Fibroblast of the conjunctiva (primary cell): ENCODE measurements around the gene OSGIN1.
"Not testable (repeated sequence)": the region's sequence is repeated elsewhere in the genome, so short reads cannot be mapped to it uniquely, and the experiment has no call there.

Experiments used
- DNase-seq: peaks from one replicate; pipeline ENCODE4 v3.0.0-alpha.2; 2010; ENCODE audit warnings: low read depth

OSGIN1 gene

DNA sequence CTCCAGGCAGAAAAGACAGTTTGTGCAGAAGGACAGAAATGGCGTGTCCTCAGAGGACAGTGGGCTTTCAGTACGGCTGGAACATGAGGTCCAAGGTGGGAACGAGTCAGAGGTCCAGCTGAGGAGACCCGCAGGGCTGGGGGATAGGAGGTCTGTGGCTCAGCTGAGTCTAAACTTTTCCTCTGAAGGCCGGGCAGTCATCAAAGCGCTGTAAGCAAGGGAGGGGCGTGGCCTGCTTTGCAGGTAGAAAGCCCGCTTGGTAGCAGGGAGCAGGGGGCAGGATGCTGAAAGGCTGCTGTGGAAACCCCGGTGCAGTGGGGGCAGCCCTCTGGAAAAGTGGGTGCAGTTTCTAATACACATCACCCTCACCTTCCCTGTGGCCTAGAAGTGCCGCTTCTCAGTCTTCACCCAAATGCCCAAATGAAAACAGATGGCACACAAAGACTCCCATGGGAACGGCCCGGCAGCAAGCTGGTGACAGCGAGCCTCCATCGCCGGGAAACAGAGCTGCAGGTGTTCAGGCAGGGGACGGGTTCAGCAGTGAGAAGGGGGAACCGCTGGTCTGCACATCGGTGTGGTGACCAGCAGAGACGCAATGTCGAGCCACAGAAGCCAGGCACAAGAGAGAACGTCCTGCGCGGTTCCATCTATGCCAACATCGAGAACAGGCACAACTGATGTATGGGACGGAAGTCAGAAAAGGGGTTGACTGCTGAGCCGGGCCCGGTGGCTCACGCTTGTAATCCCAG lies 12.2 kb upstream of the OSGIN1 start:
- no peak for DNase-seq

DNA sequence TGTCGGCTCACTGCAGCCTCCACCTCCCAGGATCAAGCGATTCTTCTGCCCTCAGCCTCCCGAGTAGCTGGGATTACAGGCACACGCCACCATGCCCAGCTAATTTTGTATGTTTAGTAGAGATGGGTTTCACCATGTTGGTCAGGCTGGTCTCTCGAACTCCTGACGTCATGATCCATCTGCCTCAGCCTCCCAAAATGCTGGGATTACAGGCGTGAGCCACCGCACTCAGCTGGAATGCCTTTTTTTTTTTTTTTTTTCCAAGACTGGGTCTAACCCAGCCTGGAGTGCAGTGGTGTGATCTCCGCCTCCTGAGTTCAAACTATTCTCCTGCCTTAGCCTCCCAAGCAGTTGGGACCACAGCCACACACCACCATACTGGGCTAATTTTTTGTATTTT lies 11.5 kb upstream of the OSGIN1 start:
- not testable (repeated sequence) for DNase-seq

DNA sequence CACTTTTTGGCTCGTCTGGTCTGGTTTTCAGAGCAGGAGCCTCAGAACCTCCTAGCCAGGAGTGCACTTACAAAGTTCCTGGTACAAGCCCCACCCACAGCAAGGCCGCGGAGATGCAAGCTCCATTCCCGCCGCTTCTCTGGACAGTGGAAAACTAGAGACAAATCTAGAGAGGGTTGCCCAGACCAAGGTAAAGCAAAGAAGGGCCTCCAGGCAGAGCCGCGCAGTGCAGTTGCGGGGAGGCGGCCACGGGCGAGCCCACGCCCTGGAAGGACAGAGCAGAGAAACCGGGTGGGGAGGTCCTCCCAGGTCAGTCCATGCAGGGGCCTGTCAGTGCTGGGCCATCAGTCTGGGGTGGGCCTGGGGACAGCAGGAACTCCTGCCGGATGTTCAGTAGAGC lies 11.0 kb upstream of the OSGIN1 start:
- no peak for DNase-seq

DNA sequence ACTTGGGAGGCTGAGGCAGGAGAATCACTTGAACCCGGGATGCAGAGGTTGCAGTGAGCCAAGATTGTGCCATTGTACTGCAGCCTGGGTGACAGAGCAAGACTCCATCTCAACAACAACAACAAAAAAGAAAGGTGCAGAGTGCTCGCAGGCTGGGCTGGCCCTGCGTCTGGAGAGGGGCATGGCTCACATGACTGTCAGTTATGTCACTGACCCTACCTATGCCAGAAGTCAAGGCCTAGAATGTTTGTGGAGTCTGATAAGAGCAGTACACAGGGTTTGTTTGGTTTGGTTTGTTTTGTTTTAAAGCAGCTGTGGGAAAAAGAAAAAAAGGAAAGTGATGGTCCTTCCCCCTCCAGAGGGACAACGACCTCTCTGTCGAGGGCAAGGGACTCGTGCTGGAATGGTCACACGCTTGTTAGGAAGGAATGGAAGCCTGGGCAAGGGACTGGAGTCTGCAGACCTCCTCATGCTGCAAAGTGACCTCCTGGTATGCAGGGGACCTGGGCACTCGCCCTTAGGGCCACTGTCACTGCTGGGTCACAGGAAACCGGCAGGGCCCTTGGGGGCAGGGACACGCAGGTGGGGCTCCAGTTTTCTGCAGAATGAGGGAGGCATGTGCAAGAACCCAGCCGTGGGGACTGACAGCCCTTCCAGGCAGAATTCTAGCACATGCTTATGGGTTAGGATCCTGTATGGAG lies 10.1 kb upstream of the OSGIN1 start:
- DNase-seq, result no peak

DNA sequence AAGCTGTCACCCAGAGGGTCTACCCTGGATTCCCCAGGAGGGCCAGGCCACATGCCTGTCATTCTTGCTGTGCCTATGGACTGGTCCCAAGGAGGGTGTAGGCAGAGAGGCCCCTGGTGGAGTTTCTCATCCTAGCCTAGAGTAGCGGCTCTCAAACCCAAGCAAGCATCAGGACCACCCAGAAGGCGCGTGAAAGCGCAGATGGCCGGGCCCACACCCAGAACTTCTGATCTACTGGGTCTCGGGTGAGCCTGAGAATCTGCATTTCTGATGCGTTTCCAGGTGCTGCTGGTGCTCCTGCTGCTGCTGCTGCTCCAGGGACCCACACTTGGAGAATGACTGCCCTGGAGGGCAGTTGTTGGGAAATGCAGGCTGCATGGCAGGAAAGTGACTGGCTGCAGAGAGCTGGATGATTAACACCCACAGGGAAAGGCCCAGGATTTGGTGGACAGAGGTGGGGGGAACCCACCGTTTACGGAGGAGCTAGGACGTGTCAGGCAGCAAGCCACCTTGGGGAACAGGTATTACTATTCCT lies 9.5 kb upstream of the OSGIN1 start:
- no peak for DNase-seq

DNA sequence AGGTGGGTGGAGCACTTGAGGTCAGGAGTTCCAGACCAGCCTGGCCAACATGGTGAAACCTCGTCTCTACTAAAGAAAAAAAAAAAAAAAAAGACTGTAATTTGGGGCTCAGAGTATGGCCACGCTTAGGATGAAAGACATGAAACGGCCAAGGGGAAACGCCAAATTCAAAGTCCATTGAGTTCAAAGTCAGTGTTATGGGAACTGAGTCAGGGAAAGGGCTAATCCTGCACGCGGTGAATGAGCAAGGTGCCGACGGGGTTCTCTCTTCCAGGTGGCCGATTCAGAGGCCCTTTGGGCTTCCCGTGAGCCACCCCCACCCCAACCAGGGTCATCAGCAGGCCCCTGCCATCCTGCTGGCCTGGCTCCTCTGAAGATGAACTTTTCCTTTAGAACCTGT lies 7.5 kb upstream of the OSGIN1 start:
- DNase-seq, result no peak

DNA sequence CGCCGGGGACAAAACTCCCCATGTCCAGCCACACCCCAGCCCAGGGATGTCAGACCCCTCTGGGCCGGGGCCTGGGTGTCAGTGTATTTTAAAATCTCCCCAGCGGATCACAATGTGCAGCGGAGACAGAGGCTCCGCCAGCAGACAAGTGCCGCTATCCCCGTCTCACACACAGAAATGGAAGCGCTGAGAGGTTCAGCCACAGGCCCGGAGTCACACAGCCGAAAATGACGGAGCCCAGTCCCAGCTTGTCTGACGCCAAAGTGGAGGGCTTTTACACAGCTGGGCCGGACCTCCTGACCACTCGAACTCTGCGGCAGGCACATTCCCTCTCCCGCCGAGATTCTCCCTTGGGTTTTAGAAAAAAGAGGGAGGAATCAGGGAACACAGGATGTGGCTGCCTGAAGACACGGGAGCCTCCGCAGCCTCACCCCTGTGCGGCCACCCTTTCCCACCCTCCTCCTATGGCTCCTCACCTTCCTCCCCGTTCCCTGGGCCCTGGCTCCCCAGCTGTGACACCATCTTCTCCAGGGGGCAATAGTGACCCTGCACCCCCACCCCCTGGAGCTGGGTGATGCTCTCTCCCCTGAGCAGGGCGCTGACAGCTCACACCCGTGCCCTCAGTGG lies 6.8 kb upstream of the OSGIN1 start:
- no peak for DNase-seq

DNA sequence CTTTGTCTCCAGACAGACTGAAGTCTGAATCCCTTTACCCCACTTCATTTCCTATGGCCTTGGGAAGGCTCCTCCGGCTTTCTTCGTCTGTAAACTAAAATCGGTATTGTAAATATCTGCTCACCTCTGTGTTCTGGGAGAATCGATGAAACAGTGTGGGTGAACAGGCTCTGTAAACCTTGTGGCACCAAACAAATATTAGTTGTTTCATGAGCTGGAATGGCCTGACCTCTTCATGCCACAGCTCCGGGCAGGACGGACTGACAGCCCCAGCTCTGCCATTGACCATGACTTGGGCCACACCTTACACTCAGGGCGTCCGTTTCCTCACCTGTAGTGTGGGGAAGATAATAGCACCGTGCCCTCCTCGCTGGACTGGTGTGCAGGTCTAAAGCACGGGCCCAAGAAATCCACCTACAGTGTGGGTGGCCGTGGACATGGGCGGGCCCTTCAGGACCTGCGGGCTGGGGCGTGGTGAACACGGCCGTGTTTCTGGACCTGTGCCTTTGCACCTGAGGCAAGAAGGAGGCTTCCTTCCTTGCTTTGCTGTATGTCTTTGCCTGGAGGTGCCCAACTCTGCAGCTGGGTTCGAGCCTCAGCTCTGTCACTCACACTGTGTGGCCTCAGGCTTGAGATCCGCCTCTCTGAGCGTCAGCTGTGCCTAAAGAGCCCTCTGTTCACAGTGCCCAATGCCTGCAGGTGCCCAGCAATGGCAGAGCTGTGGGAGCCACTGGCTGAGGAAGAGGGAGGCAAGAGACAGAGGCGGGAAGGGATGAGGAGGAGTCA lies 6.1 kb upstream of the OSGIN1 start:
- DNase-seq, result no peak

DNA sequence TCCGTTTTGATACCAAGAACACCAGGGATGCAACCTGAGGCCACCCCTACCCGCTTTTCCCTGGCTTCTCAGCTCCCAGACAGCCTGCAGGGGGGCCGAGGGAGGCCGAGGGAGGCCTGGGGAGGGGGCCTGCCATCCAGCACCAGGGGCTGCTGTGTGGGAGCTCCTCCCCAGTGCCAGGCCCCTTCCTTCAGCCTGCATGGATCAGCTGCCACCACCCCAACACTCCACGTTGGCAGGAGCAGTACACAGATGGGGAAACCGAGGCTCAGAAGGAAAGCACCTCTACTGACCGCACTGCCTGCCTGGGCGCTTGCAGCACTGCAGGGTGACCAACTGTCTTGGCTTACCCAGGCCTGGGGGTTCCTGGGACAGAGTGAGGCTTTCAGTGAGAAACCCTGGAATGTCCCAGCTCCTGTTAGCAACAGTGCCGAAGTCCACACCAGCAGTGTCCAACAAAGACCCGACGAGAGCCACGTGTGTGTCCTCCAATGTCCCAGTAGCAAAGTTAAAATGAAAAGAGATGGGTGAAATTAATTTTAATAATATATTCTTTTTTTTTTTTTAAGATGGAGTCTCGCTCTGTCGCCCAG lies 5.3 kb upstream of the OSGIN1 start:
- DNase-seq, result no peak

DNA sequence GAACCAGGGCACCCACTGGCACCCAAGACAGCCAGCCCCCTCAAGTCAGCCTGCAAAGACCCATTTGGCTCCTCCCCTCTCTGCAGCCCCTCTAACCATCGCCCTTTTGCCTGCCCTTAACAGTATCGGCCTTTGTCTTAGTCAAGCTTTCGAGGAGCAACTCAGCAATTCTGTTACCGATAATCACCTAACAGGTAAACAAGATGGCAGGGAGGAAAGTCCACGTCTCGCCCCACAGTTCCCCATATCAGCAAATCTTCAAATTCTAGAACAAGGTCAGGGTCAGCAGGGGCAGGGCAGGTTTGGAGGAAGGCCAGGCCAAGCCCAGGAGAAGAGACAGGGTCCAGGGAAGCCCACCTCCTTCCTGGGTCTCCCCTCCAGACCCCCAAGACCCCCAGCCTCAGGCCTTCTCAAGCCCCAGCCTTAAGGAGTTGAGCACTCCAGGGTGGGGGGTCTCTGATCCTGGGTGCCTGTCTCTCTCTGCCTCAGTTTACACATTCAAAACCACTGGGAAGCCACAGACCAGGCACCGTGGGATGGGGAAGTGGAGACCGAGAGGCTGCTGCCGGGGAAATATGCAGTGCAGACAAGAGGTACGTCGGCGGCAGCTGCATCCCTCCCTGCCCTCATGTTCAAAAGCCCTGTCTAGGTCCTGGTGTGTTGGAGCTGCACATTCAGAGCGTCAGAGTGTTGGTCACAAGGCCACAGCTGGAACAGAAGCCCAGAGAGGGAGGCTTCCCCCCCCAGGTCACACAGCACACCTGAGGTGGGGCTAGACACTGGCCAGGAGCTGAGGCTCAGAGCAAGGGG lies 3.9 kb upstream of the OSGIN1 start:
- DNase-seq, result no peak

DNA sequence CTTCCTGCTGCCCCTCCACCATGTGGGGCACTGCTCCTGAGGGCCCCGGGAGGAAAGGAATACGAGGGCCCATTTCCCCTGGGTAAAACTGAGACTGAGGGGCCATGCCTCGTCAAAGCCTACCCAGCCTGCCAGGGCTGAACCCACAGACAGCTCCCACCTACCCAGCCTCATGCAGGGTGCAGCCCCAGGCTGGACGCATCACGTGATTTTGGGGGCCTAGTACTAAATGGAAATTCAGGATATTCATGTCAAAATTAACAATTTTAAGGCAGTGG lies 3.4 kb upstream of the OSGIN1 start:
- DNase-seq, result no peak

DNA sequence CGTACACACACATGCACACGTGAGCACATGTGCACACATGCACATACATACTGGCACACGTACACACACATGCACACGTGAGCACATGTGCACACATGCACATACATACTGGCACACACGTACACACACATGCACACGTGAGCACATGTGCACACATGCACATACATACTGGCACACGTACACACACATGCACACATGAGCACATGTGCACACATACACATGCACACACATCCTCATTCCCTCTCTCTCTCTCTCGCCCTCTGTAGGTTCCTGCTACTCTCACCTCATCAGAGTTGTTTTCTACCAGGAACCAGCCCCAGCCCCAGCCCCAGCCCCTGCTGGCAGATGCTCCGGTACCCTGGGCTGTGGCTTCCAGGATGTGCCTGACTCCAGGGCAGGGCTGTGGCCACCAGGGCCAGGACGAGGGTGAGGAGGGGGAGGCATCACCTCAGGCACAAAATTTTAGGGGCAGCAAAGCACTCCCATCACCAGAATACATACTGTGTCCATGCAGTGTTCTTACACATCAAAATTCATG lies 2.1 kb upstream of the OSGIN1 start:
- DNase-seq, result not testable (repeated sequence)

DNA sequence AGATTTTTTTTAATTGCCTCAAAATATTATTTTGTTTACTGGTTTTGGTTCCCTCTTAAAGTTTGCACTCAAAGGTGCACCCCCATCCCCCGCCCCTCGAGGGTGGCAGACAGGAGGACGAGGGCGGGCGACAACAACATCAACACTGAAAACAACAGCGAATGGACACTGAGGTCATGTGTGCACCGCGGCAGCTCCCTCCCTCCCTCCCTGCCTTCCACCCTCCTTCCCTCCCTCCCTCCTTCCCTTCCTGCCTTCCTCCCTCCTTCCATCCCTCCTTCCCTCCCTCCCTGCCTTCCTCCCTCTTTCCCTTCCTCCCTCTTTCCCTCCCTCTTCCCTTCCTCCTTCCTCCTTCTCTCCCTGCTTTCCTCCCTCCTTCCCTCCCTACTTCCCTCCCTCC lies 1.5 kb upstream of the OSGIN1 start:
- DNase-seq, result no peak

DNA sequence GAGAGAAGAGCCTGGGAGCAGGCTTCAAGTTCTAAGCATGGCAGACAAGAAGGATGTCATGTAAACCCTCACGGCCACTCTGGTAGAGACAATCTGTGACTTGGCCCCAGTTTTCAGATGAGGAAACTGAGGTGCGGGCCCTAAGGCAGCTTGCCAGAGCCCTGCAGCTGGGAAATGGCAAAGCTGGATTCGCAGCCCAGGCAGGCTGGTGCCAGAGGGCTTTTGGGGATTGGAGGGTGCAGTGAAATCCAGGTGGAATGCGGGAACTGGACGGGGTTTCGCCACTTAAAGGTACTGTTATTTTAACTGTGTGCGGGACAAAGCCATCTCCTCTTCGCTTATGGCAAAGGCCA lies 477 bp upstream of the OSGIN1 start:
- peak; percentile 38 for DNase-seq

DNA sequence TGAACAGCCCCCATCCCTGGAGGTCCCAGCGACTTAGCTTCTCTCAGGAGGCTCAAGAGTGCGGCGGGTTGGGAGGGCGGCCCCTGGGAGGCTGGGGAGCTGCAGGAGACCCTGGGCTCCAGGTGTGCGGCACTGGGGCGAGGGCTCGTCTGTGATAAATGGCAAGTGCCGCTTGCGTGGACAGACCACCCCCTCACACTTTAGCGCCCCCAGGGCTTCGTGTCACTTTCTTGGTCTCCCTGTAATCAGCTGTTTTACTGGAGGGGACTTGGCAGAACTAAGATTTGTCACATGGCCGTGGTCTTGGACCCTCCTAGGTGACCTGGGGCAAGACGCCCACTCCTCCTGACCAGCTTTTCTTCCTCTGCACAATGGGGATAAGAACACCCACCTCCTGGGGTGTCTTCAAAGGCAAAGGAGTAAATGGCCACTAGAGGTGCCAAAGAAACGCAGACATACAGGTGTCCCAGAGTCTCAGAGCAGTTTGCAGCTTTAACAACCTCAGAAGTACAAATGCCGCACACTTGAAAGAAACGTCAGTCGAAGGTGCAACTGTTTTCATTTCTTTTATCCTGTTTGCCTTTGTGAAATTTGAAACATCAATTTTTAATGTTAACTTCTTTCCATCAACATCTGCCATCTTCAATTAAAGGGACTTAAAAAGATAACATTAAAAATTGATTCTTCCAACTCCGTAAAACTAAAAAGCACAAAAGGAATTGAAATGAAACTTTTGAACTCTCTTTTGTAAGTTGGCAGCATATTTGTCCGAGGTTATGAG lies 946 bp downstream of the OSGIN1 start:
- DNase-seq, result no peak

DNA sequence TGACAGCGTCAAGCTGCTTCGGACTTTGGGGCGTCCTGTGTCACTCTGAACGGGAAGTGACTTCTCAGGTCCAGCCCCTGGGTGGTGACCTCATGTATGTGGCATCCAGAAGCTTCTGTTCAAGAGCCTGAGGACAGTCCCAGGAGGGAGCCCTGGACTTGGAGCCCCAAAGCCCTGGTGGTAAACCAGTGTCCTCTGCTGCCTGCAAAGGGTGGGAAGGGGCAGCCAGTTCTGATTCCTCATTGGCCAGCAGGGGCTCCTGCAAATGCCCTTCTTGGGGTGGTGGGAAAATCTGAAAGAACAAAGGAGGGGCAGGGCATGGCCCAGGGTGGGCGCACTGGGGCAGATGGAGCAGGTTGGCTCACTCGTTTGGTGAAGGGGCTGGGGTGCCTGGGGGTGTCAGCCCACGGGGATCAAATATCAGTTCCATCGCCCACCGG lies 1.6 kb downstream of the OSGIN1 start:
- no peak for DNase-seq

DNA sequence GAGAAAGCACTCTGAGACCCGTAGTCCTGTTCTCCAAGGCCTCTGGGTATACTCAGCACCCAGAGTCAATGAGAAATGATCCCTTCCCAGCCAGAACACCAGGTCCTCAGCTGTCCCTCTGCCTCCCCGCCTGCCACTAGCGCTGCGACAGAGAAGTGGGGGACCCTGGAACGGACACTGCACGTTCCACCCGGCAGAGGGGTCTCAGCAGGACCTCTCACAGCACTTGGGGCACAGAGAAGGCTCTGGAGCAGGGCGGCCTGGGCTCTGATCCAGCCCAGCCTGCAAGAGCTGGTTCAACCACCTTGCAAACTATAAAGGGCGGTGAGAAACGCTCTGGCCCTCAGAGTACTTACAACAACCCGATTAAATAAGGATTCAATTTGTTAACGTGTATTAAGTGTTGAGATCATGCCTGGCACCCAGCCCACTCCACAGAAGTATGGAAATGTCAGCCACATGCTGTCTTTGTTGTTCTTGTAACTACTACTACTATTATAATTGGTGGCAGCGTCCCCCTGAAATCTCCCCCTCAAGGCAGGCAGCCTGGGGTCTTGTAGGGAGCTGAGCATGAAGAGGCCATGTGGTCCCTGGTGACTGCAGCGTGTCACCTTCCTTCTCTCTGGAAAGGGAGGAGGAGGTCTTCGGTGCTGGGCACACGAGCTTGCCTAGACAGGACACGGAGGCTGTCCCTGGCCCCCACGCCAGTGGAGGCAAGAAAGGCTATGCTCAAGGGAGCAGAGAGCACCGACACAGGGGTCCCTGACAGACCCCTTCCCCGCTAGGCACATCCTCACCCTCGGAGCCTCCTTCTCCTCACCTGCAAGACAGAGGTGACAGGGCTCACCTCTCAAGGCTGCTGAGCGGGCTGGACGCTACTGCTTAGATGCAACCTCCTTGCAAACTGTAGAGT lies 2.4 kb downstream of the OSGIN1 start:
- peak; percentile 38 for DNase-seq

DNA sequence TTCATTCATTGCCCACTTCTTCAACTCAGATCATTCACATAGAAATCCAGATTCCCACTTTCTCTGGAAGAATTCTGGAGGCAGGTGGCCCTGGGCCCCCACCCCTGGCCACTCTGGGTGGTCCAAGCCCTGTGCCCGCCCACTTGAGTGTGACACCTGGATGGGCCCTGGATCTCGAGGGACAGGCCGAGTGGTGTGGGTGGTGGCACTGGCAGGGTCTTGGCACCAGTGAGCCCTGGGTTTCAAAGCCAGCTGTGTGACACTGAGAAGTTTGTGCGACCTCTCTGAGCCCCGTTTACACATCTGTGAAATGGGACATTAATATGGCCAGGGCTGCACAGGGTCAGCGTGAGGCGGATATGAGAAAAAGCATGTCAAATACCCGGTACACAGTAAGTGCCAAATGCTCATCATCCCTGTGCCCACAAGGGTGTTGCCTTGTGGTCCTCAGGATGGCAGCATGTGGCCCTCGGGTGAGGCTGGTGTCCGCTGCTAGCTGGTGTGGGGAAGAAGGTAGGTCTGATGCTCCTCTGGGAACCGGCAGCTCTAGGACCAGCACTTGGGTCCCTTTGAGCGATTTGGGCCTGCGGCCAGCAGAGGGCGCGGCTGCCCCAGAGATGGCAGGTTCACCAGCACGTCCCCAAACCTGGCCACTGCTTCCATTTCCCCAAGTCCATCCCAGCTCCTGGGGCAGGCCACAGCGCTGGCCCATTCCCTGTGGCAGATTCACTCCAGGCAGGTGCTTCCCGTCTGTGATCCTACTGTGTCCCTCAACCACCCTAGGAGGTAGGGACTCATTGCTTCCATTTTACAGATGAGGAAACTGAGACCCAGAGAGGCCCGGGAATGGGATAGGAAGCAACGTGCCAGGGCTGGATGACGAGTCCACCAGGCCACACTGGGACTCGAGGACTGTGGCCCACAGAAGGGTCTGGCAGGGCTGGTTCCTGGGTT lies 3.6 kb downstream of the OSGIN1 start:
- peak; percentile 60 for DNase-seq
